ENCODE results near the gene PTPRN2. TPM values are rescaled to one million over a fixed set of nuclear protein-coding genes. Genes with fewer than 3 reads are reported as not detected.

Gene PTPRN2
- total RNA-seq, 1 experiment from 2014 or later = 2.1 TPM

- CTCF ChIA-PET = no interaction called here
- Histone ChIP-seq H3K36me3 (ENCODE audit: control insufficient read depth in 1 of 2, insufficient read depth in 2 of 2, low read length in 2 of 2) (no peaks in the 10 kb centered on the region), H3K9ac (ENCODE audit: low read length) (no peak overlapping the region), H4K20me1 (ENCODE audit: insufficient read depth) (no peaks in the 10 kb centered on the region), H2AFZ (ENCODE audit: low read depth, low read length, poor library complexity, severe bottlenecking) (no peak overlapping the region), H3K9me2 (ENCODE audit: insufficient read depth) (no peaks in the 10 kb centered on the region), H3K4me3 (replicated peaks in 1 of 2; ENCODE audit: low read depth in 1 of 2, low read length in 2 of 2) (no peak overlapping the region), H3K9me3 (ENCODE audit: control insufficient read depth in 1 of 2, insufficient read depth in 1 of 2, low read depth in 1 of 2, low read length in 2 of 2) (peaks cover 0 to 4% of the 10 kb centered on the region in 2 experiments; a peak in 2 of 4 replicates), H3K27ac (ENCODE audit: low read depth, low read length) (no peak overlapping the region), H3K4me1 (ENCODE audit: control insufficient read depth in 1 of 2, insufficient read depth in 2 of 2, low read length in 2 of 2) (no peaks in the 10 kb centered on the region), H3K4me2 (ENCODE audit: low read length) (no peak overlapping the region), H3K27me3 (ENCODE audit: insufficient read depth, low read length) (no peaks in the 10 kb centered on the region), H3K79me2 (ENCODE audit: insufficient read depth, low read length) (no peaks in the 10 kb centered on the region)
- no TSS peak for BruUV-seq (replicated peaks)
- intact Hi-C loops (cut with micrococcal nuclease) = no loop called here
- POLR2A ChIA-PET = no interaction called here
- no peak for DNase-seq (ENCODE audit: low read depth, low spot score)
- RAD21 ChIA-PET (ENCODE audit: low non-redundant PET in 1 of 2, low total read pairs in 2 of 2, uncharacterized antibody in 2 of 2, unreplicated experiment in 2 of 2) = no interaction called here
- TF ChIP-seq YY1 (IDR thresholded peaks at IDR 0.05; ENCODE audit: extremely low read depth, insufficient replicate concordance, low read depth, low read length) (no peak), ATF3 (IDR thresholded peaks at IDR 0.05) (no peak), SIN3A (IDR thresholded peaks at IDR 0.05; ENCODE audit: low read depth) (no peak), ZBTB33 (IDR thresholded peaks at IDR 0.05; ENCODE audit: extremely low read depth, insufficient replicate concordance, low read length) (no peak), ZFX (IDR thresholded peaks at IDR 0.05) (no peak), CTCF (IDR thresholded peaks at IDR 0.05 in 2 of 3, conservative IDR thresholded peaks at IDR 0.05 in 1 of 3; ENCODE audit: borderline replicate concordance in 1 of 3, insufficient read depth in 1 of 3, low read depth in 2 of 3, low read length in 2 of 3) (no peak), RAD21 (IDR thresholded peaks at IDR 0.05; ENCODE audit: low read depth) (no peak), ELF1 (IDR thresholded peaks at IDR 0.05; ENCODE audit: borderline replicate concordance, low read depth) (no peak), FOSL1 (IDR thresholded peaks at IDR 0.05; ENCODE audit: low read depth) (no peak), CBX3 (IDR thresholded peaks at IDR 0.05; ENCODE audit: low read depth) (no peak), JUND (IDR thresholded peaks at IDR 0.05) (no peak), CEBPB (IDR thresholded peaks at IDR 0.05; ENCODE audit: low read depth) (no peak), SP1 (IDR thresholded peaks at IDR 0.05; ENCODE audit: low read depth) (no peak), SRF (IDR thresholded peaks at IDR 0.05; ENCODE audit: low read depth) (no peak), ZNF274 (IDR thresholded peaks at IDR 0.05; ENCODE audit: low read depth, low read length) (no peak)
- no peak for ATAC-seq
Measured at GRCh38 chr7:158061026-158061630, 526.5 kb downstream of the PTPRN2 start.
